GM21381 (cell line): ENCODE data around the gene FGF14.
"Not testable (repeated sequence)": the region's sequence is repeated elsewhere in the genome, so short reads cannot be mapped to it uniquely, and the experiment has no call there.

ENCODE experiments used
- ATAC-seq: cut with Tn5 transposase; IDR thresholded peaks from one replicate; pipeline ENCODE4 v1.9.1; 2021; ENCODE audit warnings: mild to moderate bottlenecking, moderate library complexity; ENCODE audit not compliant: unreplicated experiment

Gene FGF14

DNA sequence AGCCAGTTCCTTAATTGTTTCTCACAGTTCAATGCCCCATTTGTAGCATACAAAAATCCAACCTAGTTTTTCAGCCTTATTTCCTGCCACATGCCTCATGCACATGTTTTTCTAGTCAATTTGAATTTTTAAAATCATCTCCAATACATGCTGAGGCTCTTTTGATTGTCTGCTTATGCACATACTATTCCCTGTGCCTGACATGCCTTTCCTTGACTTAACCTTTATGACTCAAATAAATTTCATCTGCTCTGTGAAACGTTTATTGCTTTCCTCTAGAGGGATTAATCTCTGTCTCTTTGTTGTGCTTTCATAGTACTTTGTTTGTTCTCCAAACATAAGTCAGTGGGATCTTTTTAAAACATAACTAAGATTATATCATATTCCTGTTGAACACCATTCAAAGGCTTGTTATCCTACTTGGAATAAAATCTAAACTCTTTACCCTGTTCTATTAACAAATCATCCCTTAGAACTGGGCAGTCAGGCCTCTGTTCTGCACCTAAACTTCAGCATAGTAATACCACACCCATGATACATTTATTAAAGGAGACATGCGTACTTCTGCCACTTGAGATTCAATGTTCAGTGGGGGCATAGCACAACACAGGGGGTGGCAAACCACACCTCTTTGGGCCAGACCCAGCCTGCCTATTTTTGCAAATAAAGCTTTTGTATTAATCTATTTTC is 346.6 kb downstream of the FGF14 start:
- no peak for ATAC-seq

DNA sequence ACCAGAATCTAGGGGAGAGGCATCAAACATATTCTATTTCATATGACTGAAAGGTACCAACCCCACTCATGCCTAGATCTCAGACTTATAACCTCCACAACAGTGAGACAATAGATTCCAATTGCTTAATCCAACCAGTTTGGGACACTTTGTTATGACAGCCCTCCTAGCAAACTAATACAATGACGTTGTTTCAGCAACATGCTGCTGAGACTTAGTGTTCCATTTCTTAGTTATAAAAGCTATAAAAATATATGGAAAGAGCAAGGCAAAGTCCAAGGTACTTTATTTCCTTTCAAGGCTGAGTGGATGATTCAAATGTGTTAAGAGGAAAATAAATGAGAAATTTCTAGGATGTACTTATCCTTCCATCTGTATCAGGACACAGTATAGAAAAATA is 352.0 kb downstream of the FGF14 start:
- no peak for ATAC-seq

DNA sequence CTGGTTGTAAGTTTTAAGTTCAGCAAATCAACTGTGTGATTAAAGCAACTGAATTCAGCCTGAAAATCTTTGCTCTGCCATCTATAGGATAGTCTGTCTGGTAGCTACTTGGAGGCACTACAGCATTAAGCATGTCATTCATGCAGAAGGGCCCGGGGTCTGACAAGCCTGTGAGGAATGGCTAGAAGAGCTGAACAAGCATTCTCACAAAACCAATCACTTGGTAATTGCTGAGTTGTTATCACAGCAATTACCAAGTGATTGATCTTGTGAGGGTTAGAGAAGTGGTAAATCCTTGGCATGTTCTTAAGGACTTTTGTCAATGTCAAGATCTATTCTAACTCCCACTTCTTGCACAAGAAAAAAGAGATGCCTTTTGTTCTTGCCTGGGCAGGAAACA is 356.1 kb downstream of the FGF14 start:
- ATAC-seq = no peak

DNA sequence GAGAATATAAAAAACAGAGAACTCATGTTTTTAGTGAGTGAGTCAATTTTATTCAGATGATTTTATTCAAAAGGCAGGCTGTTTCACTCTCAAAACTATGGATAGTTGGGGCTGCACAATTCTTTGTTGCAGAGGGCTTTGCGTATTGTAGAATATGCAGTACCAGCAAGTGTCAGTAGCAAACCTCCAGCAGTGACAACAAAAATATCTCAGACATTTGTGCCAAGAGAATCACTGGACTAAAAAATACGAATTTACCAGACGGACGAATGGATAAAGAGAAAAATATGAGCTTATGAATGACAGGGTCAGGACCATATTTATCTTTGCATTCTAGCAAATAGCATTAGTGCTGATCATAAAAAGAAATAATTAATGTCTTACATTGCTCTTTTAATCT is 359.1 kb downstream of the FGF14 start:
- ATAC-seq = no peak

GRCh38 chr13:102041544-102041943 is 360.3 kb downstream of the FGF14 start:
- ATAC-seq = no peak

DNA sequence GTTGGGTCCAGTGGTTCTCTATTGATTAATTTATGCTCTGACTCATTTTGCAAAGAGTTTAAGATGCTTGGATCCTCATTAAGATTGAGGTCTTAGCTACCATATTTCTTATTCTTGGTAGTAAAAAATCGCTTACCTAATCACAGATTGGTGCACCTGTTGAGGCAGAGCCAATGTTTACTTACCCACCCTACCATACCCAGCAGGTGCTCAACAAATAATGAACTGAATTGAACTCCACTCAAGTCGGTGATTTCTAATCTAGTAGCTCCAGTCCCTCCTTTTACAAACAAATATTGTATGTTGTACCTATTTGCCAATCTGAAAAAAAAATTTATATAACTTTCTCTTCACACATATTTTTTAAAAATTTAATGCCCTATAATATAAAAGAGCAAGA is 361.0 kb downstream of the FGF14 start:
- ATAC-seq = no peak

DNA sequence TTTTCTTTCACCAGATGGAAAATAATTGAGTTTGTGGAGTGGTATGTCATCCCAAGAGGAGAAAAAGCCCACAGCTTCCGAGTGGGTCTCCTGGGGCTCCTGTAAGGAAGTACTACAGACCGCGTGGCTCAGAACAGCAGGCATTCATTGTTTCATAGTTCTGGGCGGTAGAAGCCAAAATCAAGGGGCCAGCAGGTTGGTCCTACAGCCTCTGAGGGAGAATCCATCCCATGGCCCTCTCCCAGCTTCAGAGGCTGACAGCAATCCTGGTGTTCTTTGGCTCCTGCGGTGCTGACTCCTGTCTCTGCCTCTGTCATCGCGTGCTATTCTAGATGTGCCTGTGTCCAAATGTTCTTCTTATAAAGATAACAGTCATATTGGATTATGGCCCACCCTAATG is 362.6 kb downstream of the FGF14 start:
- ATAC-seq = no peak

- ATAC-seq = no peak
Measured at GRCh38 chr13:102038787-102039186, 363.1 kb downstream of the FGF14 start.

- ATAC-seq = no peak
Measured at GRCh38 chr13:102035969-102036368, 365.9 kb downstream of the FGF14 start.

- ATAC-seq = no peak
Measured at GRCh38 chr13:102033857-102034331, 368.0 kb downstream of the FGF14 start.

DNA sequence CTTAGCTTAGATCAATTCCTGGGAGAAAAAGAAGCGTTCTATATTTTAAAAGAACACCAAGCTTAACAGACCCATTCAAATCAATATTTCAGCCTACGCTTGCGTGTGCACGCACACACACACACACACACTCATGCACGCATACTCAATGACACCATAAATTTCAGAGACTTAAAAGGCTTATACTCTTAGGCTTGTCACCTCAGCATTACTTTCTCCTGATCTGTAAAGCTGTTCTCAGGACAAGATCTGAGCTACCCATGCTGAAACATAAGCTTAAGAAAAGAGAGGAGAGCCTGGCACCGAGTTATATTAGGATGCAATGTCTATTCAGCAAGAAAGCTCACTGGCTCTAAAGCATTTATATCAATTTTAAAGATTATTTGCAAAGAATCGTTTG is 368.5 kb downstream of the FGF14 start:
- no peak for ATAC-seq

DNA sequence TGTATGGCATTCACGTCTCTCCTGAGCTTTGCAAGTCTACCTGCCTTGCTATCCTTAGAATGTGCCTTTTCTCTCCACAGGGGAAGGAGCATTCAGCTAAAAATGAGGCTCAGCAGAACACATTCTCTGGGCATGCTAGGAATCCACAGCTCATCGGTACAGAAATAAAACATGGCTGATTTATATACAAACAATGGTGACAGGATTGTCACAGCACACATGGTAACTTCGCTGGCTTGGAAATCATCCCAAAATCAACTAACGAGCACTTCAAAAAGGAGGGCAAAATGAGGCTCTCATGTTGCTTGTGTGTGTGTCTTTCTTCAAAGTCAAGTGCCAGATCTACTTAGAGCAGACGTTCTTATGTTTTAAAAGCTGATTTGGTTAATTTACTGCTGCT is 373.0 kb downstream of the FGF14 start:
- ATAC-seq = no peak

- no peak for ATAC-seq
Measured at GRCh38 chr13:102028206-102028605, 373.6 kb downstream of the FGF14 start.

GRCh38 chr13:102021777-102022176 is 380.1 kb downstream of the FGF14 start:
- no peak for ATAC-seq

DNA sequence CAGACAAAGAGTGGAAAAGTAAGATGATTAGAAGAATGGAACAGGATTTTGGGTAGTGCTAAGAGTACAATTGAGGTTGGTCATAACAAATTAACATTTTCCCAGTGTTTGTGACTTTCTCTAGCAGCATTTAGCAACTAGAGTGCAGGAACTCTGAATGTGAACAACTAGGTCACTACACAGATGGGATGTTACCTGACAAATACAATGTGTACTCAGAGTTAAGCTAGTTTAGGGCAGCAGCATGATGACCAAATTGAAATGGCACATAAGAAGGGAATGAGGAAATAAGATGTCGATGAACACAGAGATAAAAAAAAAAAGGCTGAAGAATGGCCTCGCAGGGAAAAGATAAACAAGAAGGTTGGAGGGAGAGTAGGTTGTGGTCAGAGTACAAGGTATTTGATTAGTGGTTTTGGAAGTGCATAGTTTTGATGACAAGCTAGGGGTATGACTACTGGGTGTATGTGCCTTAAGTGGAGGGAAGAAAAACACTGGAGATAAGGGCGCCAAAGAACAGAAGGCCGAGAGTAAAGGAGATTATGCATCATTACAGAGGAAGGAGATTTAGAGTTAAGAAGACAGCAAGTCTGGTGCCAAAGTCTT is 381.1 kb downstream of the FGF14 start:
- no peak for ATAC-seq

DNA sequence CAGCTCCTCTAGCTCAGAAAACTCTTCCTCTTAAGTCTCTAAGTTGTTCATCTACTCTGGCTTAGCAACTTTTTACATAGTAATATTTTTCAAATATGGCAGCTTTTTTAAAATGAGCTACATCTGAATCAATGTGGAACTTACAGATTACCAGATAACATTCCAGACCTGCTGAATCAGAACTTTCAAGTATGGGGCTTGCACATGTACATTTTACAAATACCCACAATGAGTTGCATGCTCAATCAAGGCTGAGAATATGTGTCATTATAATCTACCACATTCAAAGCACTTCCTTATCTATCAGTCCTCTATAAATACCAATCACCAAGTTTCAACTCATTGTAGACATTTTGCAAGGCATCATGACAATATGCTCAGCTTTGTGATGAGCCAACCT is 383.1 kb downstream of the FGF14 start:
- ATAC-seq = no peak

GRCh38 chr13:102017248-102017647 is 384.6 kb downstream of the FGF14 start:
- ATAC-seq = no peak

DNA sequence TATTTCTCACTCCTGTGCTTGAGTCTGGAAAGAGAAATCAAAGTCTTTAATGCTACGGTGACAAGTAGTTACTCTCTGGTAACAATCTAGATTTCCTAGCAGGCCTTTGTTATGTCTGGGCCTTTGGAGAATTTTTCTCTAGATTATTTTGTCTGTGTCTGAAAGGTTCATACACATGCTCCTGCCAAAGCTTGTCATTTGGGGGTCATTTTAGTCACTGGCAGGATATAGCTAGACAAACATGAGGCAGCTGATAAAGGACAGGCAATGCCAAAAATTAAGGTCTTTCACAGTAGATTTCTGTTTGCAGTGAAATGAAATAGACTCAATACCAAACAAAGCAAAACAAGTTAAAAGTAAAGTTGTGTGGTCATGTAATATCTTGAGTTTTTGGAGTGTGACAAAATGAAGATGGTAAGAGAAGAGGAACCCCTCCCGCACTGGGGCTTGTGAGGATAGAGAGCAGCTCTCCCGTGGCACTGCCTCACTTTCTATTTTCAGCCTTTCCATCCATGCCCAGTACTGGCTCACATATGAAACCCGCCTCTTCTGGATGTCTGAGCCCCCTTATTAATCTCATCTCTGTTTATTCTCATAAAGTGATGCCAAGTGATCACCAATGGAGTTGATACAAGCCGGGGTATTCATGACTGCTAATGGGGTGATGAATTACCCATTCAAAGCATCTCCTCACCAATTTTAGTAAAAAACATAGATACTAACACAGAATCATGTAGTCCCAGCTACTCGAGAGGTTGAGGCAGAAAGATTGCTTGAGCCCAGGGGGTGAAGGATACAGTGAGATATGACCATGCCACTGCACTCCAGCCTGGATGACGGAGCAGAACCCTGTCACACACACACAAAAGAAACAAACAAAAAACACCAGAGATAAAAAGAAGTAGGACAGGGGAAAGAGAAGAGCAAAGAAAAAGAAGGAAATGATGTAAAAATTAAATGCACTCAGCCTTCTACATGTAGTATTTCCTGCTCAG is 389.3 kb downstream of the FGF14 start:
- no peak for ATAC-seq

DNA sequence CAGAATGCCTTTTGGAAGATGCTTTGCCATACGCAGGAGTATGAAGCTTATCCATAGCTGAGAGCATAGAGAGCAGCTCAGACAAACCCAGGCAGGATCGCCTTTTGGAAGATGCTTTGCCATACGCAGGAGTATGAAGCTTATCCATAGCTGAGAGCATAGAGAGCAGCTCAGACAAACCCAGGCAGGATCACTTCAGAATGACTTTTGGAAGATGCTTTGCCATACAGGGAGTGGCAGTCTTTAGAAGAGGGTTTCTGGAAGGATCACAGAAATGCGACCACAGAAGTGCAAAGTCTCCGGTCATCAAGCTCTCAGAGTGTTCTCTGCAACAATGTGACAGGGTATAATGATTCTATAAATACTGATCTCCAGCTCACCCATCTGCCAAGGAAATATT is 390.4 kb downstream of the FGF14 start:
- not testable (repeated sequence) for ATAC-seq

- no peak for ATAC-seq
Measured at GRCh38 chr13:102003848-102004570, 397.8 kb downstream of the FGF14 start.

GRCh38 chr13:102002287-102002686 is 399.6 kb downstream of the FGF14 start:
- ATAC-seq = no peak
